Caco-2 (cell line): ENCODE data around the gene SLC28A1. TPM values are rescaled to one million over a fixed set of nuclear protein-coding genes. Genes with fewer than 3 reads are reported as not detected.

Experiments
- BruUV-seq: library from RNA; stranded (reverse); fragments of 400-500 nt; replicated peaks from 2 replicates; lab custom pipeline; 2021; lab: Mats Ljungman, UMichigan
- CTCF ChIA-PET: fragments of 300-600 bp; sonication (Branson Sonifier 250); formaldehyde crosslinking; loops from one replicate; lab custom pipeline; 2022; ENCODE audit warnings: antibody characterized with exemption; lab: Charles Lee
- POLR2A ChIA-PET: fragments of 300-600 bp; sonication (Branson Sonifier 250); formaldehyde crosslinking; loops from one replicate; lab custom pipeline; 2022; ENCODE audit warnings: antibody characterized with exemption; lab: Charles Lee
- DNase-seq, 2 experiments: peaks; one replicate each; pipeline versions ENCODE4 v3.0.0 to v3.0.0-alpha.2; 2020 to 2022
- H3K27me3 ChIP-seq: replicated peaks from 2 replicates; pipeline ENCODE4 v1.6.0; 2011; ENCODE audit warnings: low read length; ENCODE audit not compliant: control insufficient read depth, insufficient read depth
- H3K36me3 ChIP-seq: 2 replicates; pipeline ENCODE4 v1.5.1; 2011; ENCODE audit warnings: low read length; ENCODE audit not compliant: control insufficient read depth, insufficient read depth
- H3K4me1 ChIP-seq: fragments of 250-450 bp; sonication (Bioruptor Pico); 2 replicates; pipeline ENCODE4 v1.5.1; 2020; ENCODE audit warnings: mild to moderate bottlenecking
- H3K4me3 ChIP-seq: 2 replicates; pipeline ENCODE4 v1.5.1; 2011; ENCODE audit warnings: low read depth, mild to moderate bottlenecking, control low read depth, low read length
- H3K9me3 ChIP-seq: fragments of 250-450 bp; sonication (Bioruptor Pico); 2 replicates; pipeline ENCODE4 v1.5.1; 2020; ENCODE audit warnings: mild to moderate bottlenecking, moderate library complexity
- H3K27ac Mint-ChIP-seq: one replicate; pipeline ENCODE4 v1.8.0; 2022; ENCODE audit warnings: mixed read lengths; ENCODE audit not compliant: unreplicated experiment
- H3K27me3 Mint-ChIP-seq: one replicate; pipeline ENCODE4 v1.8.0; 2022; ENCODE audit warnings: mixed read lengths; ENCODE audit not compliant: insufficient read depth, unreplicated experiment
- H3K36me3 Mint-ChIP-seq: one replicate; pipeline ENCODE4 v1.8.0; 2022; ENCODE audit warnings: mild to moderate bottlenecking, mixed read lengths; ENCODE audit not compliant: insufficient read depth, unreplicated experiment
- H3K4me1 Mint-ChIP-seq: one replicate; pipeline ENCODE4 v1.8.0; 2022; ENCODE audit warnings: low read depth, mixed read lengths; ENCODE audit not compliant: unreplicated experiment
- H3K4me3 Mint-ChIP-seq: one replicate; pipeline ENCODE4 v1.8.0; 2022; ENCODE audit warnings: mild to moderate bottlenecking, moderate library complexity, mixed read lengths; ENCODE audit not compliant: unreplicated experiment
- H3K9me3 Mint-ChIP-seq: one replicate; pipeline ENCODE4 v1.8.0; 2022; ENCODE audit warnings: mixed read lengths; ENCODE audit not compliant: unreplicated experiment
- CTCF ChIP-seq, 2 experiments: fragments of 200-600 bp in 1 of 2; IDR thresholded peaks; 1 replicate in 1 of 2; 2 replicates in 1 of 2; pipeline versions ENCODE4 v1.5.1 to v1.8.0; 2011 to 2022; ENCODE audit warnings: antibody characterized with exemption in 1 of 2, control low read depth in 1 of 2, inconsistent platforms in 1 of 2, low read depth in 1 of 2, low read length in 1 of 2, mild to moderate bottlenecking in 1 of 2, moderate library complexity in 1 of 2; ENCODE audit not compliant: insufficient read depth in 1 of 2, severe bottlenecking in 1 of 2, unreplicated experiment in 1 of 2
- intact Hi-C: fragments of 100-400 bp; cut with micrococcal nuclease; formaldehyde crosslinking; loops from one replicate; pipeline ENCODE4 v1.10.0; 2022; ENCODE audit not compliant: unreplicated experiment
- total RNA-seq: library from RNA; stranded (reverse); gene quantifications from 2 replicates; pipeline ENCODE4 v1.2.3, GENCODE V29; 2022

Gene SLC28A1
- total RNA-seq, 1 experiment from 2014 or later = not detected

DNA sequence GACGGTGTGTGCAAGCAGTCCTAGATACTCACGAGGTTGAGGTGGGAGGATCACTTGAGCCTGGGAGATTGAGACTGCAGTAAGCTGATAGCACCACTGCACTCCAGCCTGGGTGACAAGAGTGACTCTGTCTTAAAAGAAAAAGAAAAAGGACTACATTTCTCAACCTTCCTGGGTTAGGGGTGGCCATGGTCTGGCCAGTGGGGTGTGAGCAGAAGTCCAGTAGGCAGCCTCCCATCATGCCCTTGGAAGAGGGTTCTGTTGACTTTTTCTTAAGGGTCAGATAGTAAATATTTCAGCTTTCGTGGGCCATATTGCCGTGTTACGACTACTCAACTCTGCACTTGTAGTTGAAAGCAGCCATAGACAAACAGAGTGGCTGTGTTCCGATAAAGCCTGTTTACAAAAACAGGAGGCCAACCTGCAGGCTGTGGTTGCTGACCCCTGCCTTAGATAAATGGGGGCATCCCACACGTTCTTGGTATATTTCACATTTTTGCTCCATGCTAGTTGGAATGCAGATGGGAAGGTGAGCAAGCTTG lies 66.2 kb downstream of the SLC28A1 start:
- Mint-ChIP-seq H3K36me3 (no peaks in the 10 kb centered on the region), H3K9me3 (no peaks in the 10 kb centered on the region), H3K27ac (no peak overlapping the region), H3K4me3 (no peak overlapping the region), H3K4me1 (no peaks in the 10 kb centered on the region), H3K27me3 (no peaks in the 10 kb centered on the region)
- intact Hi-C loops = no loop called here
- Histone ChIP-seq H3K4me3 (no peak overlapping the region), H3K9me3 (no peaks in the 10 kb centered on the region), H3K27me3 (no peaks in the 10 kb centered on the region; the same call in 1 of the 2 replicates), H3K4me1 (peaks cover 7% of the 10 kb centered on the region), H3K36me3 (no peaks in the 10 kb centered on the region)
- ChIA-PET CTCF (interaction anchor here (0.6 kb wide), 1 partner anchor 359 kb away, joined by 5 read pairs; no protein-coding TSS in a partner anchor), POLR2A (no interaction called here)
- TF ChIP-seq CTCF (IDR thresholded peaks at IDR 0.05; ENCODE audit: insufficient read depth in 1 of 2, low read depth in 1 of 2, low read length in 1 of 2, severe bottlenecking in 1 of 2, unreplicated experiment in 1 of 2) = no peak
- no TSS peak for BruUV-seq
- DNase-seq = no peak

GRCh38 chr15:84951736-84952135 lies 67.3 kb downstream of the SLC28A1 start:
- Histone ChIP-seq H3K4me1 (peaks cover 11% of the 10 kb centered on the region), H3K4me3 (no peak overlapping the region), H3K36me3 (no peaks in the 10 kb centered on the region), H3K9me3 (no peaks in the 10 kb centered on the region), H3K27me3 (no peaks in the 10 kb centered on the region; the same call in 1 of the 2 replicates)
- DNase-seq = no peak
- ChIA-PET POLR2A (no interaction called here), CTCF (no interaction called here)
- Mint-ChIP-seq H3K27me3 (no peaks in the 10 kb centered on the region), H3K4me1 (no peaks in the 10 kb centered on the region), H3K27ac (no peak overlapping the region), H3K36me3 (no peaks in the 10 kb centered on the region), H3K9me3 (no peaks in the 10 kb centered on the region), H3K4me3 (no peak overlapping the region)
- TF ChIP-seq CTCF (IDR thresholded peaks at IDR 0.05; ENCODE audit: insufficient read depth in 1 of 2, low read depth in 1 of 2, low read length in 1 of 2, severe bottlenecking in 1 of 2, unreplicated experiment in 1 of 2) = no peak
- BruUV-seq = no TSS peak
- intact Hi-C loops = no loop called here

DNA sequence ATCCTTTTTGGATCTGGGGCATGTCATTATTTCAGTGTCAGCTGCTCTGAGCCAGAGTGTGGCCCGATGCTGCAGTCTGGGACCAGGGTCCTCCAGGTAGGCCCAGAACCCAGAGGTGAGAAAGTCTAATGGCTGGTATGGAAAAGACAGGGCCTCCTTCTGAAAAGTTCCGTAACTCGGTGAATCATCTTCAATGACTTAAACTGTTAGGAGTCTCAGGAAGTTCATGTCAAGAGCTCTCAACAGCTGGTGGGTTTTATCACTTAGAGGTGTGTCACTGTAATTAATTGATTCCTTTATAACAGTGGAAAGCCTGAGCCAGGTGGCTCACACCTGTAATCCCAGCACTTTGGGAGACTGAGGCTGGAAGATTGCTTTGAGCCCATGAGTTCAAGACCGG lies 68.7 kb downstream of the SLC28A1 start:
- intact Hi-C loops = no loop called here
- POLR2A ChIA-PET = no interaction called here

More for the DNA sequence above, 68.7 kb downstream of the SLC28A1 start:
- Histone ChIP-seq H3K9me3 (no peaks in the 10 kb centered on the region), H3K36me3 (no peaks in the 10 kb centered on the region), H3K4me3 (no peak overlapping the region), H3K4me1 (peaks cover 11% of the 10 kb centered on the region), H3K27me3 (no peaks in the 10 kb centered on the region; the same call in 1 of the 2 replicates)
- CTCF ChIA-PET = interaction anchor here (3.2 kb wide), 1 partner anchor 57 kb away, joined by 28 read pairs; no protein-coding TSS in a partner anchor
- TF ChIP-seq CTCF (IDR thresholded peaks at IDR 0.05; ENCODE audit: insufficient read depth in 1 of 2, low read depth in 1 of 2, low read length in 1 of 2, severe bottlenecking in 1 of 2, unreplicated experiment in 1 of 2) = no peak
- BruUV-seq = no TSS peak
- no peaks in the 10 kb centered on the region for H3K9me3 Mint-ChIP-seq
- no peaks in the 10 kb centered on the region for H3K27me3 Mint-ChIP-seq
- H3K4me3 Mint-ChIP-seq = no peak overlapping the region
- H3K36me3 Mint-ChIP-seq = no peaks in the 10 kb centered on the region
- no peaks in the 10 kb centered on the region for H3K4me1 Mint-ChIP-seq
- no peak for DNase-seq
- no peak overlapping the region for H3K27ac Mint-ChIP-seq
